Fibroblast of lung (primary cell): ENCODE results near the gene MYO18B. TPM values are rescaled to one million over a fixed set of nuclear protein-coding genes. Genes with fewer than 3 reads are reported as not detected.

Source experiments
- DNase-seq, 2 donors: peaks; one replicate each; pipeline versions ENCODE4 v3.0.0 to v3.0.0-alpha.2; 2010; ENCODE audit warnings: low read depth in 2 of 2
- H2AFZ ChIP-seq: 2 replicates; pipeline ENCODE4 v1.5.1; 2012; ENCODE audit warnings: low read length, control low read depth, inconsistent platforms
- H3K27ac ChIP-seq: 2 replicates; pipeline ENCODE4 v1.5.1; 2011; ENCODE audit warnings: low read length, control low read depth; ENCODE audit not compliant: insufficient read depth
- H3K27me3 ChIP-seq: 2 replicates; pipeline ENCODE4 v1.5.1; 2011; ENCODE audit warnings: mild to moderate bottlenecking, low read length; ENCODE audit not compliant: control insufficient read depth, insufficient read depth
- H3K36me3 ChIP-seq: 2 replicates; pipeline ENCODE4 v1.5.1; 2011; ENCODE audit warnings: low read length; ENCODE audit not compliant: control insufficient read depth, insufficient read depth
- H3K4me1 ChIP-seq: 2 replicates; pipeline ENCODE4 v1.5.1; 2011; ENCODE audit warnings: low read length; ENCODE audit not compliant: control insufficient read depth, insufficient read depth; ENCODE audit errors: extremely low read depth
- H3K4me2 ChIP-seq: 2 replicates; pipeline ENCODE4 v1.5.1; 2011; ENCODE audit warnings: low read length, control low read depth; ENCODE audit not compliant: insufficient read depth; ENCODE audit errors: extremely low read depth
- H3K4me3 ChIP-seq, 4 experiments: fragments of 200-600 bp in 1 of 4; sonication (generic) in 1 of 4; replicated peaks in 1 of 4; 2 replicates each; pipeline ENCODE4 v1.5.1; 2011 to 2016; ENCODE audit warnings: low read length in 4 of 4, low read depth in 3 of 4, mild to moderate bottlenecking in 3 of 4, control low read depth in 2 of 4, inconsistent platforms in 1 of 4, mixed read lengths in 1 of 4; ENCODE audit not compliant: insufficient read depth in 1 of 4; ENCODE audit errors: control extremely low read depth in 1 of 4
- H3K79me2 ChIP-seq: 2 replicates; pipeline ENCODE4 v1.5.1; 2012; ENCODE audit warnings: mild to moderate bottlenecking, low read length, inconsistent platforms; ENCODE audit not compliant: control insufficient read depth, insufficient read depth
- H3K9ac ChIP-seq: 2 replicates; pipeline ENCODE4 v1.5.1; 2011; ENCODE audit warnings: mild to moderate bottlenecking, low read length, control low read depth; ENCODE audit not compliant: insufficient read depth
- H3K9me3 ChIP-seq: 2 replicates; pipeline ENCODE4 v1.5.1; 2012; ENCODE audit warnings: low read depth, low read length; ENCODE audit not compliant: control insufficient read depth, insufficient read depth
- H4K20me1 ChIP-seq: 2 replicates; pipeline ENCODE4 v1.5.1; 2011; ENCODE audit warnings: low read length; ENCODE audit not compliant: control insufficient read depth, insufficient read depth; ENCODE audit errors: extremely low read depth
- EZH2 ChIP-seq: IDR thresholded peaks from 2 replicates; pipeline ENCODE4 v1.5.1; 2012; ENCODE audit warnings: low read length, control low read depth, mild to moderate bottlenecking; ENCODE audit errors: missing control alignments
- polyA plus RNA-seq, 2 donors: library from polyadenylated mRNA; depleted of rRNA in 1 of 2; stranded (reverse) in 1 of 2; unstranded in 1 of 2; fragments of >200 nt; gene quantifications; 2 replicates each; pipeline ENCODE4 v1.2.1, GENCODE V29; 2011 to 2012; ENCODE audit warnings: missing spikeins in 1 of 2
- total RNA-seq: library from RNA; depleted of rRNA; stranded (reverse); fragments of >200 nt; gene quantifications from 2 replicates; pipeline ENCODE4 v1.2.1, GENCODE V29; 2014
- TF ChIP-seq, protein P1 (sequence below), 2 donors: IDR thresholded peaks in 1 of 2; conservative IDR thresholded peaks in 1 of 2; 1 replicate in 1 of 2; 2 replicates in 1 of 2; pipeline ENCODE4 v1.5.1; 2011 to 2012; ENCODE audit warnings: low read length in 2 of 2, control low read depth in 1 of 2, inconsistent platforms in 1 of 2, low read depth in 1 of 2, mild to moderate bottlenecking in 1 of 2

The MYO18B gene
- total and polyA plus RNA-seq, 2 donors (not counting 1 experiment from before 2014, with no cell fraction given), result 0.17 TPM; not detected in 1

DNA sequence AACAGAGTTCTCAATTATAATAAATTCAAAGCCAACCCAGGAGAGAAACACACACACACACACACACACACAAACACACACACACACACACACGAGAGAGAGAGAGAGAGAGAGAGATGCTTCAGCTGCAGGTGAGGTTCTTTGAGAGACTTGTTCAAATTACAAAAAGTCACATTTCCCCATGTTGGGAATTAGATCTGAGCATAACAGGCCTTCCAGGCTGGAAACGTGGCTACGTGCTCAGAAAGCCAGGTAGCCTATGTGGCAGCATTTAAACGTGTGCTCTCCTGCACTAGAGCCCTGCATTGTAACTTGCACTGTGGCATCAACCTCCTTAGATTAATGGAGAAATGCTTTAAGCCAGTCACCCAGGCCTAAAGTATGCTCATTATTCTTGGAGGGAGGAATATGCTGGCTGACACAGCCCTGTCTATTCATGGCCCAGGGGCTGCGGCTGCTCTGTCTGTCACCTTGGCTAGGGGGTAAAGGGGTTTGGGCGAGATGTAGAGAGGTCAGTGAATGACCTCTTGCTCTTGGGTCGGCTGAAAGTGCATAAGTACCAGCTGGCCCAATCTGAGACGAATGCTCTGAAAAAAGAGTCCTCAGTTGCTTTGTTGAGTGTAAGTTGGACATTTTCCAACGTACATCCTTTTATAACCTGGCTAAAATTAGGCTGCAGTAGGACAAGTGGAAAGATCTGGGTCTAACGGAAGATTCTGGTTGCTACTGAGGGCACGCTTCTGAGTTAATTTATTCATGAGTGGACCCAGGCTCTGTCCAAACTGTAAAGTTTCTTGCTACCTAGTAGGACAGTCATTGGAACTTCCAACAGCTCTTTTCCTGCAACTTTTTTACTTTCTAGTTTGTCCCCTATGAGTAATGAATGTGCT, 256.1 kb downstream of the MYO18B start:
- no peak for DNase-seq

DNA sequence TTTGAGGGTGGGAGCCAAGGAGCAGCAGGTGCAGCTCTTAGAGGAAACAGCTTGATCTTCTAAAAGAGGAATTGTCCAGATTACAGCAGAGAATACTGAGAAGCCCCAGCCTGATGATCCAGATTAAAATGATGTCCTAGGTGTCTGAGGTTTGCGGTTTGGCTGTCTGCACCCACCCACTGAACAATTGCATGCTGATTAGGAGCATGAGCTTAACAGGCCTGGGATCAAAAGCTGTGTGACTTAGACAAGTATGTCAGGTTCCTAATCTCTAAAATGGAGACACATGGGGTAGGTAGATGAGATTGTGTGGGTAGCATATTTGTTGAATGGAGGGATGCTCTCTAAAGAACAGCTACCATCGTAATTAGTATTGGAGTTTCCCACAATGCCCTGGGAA, 260.5 kb downstream of the MYO18B start:
- Histone ChIP-seq H3K4me3 (no peak overlapping the region), H3K9ac (no peak overlapping the region), H4K20me1 (no peaks in the 10 kb centered on the region), H3K36me3 (no peaks in the 10 kb centered on the region), H3K27me3 (no peaks in the 10 kb centered on the region), H3K79me2 (no peaks in the 10 kb centered on the region), H3K9me3 (no peaks in the 10 kb centered on the region), H2AFZ (no peak overlapping the region), H3K4me2 (no peak overlapping the region), H3K4me1 (no peaks in the 10 kb centered on the region), H3K27ac (no peak overlapping the region)
- DNase-seq, result no peak
- TF ChIP-seq, protein P1, sequence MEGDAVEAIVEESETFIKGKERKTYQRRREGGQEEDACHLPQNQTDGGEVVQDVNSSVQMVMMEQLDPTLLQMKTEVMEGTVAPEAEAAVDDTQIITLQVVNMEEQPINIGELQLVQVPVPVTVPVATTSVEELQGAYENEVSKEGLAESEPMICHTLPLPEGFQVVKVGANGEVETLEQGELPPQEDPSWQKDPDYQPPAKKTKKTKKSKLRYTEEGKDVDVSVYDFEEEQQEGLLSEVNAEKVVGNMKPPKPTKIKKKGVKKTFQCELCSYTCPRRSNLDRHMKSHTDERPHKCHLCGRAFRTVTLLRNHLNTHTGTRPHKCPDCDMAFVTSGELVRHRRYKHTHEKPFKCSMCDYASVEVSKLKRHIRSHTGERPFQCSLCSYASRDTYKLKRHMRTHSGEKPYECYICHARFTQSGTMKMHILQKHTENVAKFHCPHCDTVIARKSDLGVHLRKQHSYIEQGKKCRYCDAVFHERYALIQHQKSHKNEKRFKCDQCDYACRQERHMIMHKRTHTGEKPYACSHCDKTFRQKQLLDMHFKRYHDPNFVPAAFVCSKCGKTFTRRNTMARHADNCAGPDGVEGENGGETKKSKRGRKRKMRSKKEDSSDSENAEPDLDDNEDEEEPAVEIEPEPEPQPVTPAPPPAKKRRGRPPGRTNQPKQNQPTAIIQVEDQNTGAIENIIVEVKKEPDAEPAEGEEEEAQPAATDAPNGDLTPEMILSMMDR (conservative IDR thresholded peaks at IDR 0.05 in 1 of 2, IDR thresholded peaks at IDR 0.05 in 1 of 2; ENCODE audit: low read depth in 1 of 2, low read length in 2 of 2), result no peak
- TF ChIP-seq EZH2, result no peak

More for the DNA sequence above, 256.1 kb downstream of the MYO18B start:
- Histone ChIP-seq H2AFZ (no peak overlapping the region), H3K27ac (no peak overlapping the region), H3K9me3 (no peaks in the 10 kb centered on the region), H3K36me3 (no peaks in the 10 kb centered on the region), H4K20me1 (no peaks in the 10 kb centered on the region), H3K27me3 (no peaks in the 10 kb centered on the region), H3K79me2 (no peaks in the 10 kb centered on the region), H3K9ac (no peak overlapping the region), H3K4me1 (no peaks in the 10 kb centered on the region), H3K4me3 (no peak overlapping the region), H3K4me2 (no peak overlapping the region)
- no peak for TF ChIP-seq EZH2

DNA sequence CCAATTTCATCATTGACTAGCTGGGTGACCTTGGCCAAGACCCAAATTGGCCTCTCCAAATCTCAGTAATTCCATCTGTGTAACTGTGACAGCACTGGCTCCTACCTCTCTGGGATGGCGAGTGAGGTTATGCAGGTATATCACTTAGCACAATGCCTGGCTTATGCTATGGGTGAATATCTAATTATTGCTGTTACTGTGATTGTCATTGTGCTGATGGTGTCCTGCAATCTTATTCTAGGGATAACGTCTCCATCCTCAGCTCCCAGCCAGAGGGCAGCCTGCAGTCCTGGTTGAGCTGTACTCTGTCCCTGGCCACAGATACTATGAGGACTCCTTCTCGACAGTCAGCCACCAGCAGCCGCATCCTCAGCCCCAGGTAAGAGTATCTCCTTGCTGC, 262.5 kb downstream of the MYO18B start:
- no peaks in the 10 kb centered on the region for H3K36me3 ChIP-seq

More for the DNA sequence above, 262.5 kb downstream of the MYO18B start:
- Histone ChIP-seq H3K27ac (no peak overlapping the region), H3K9me3 (no peaks in the 10 kb centered on the region), H3K4me1 (no peaks in the 10 kb centered on the region), H3K27me3 (no peaks in the 10 kb centered on the region), H4K20me1 (no peaks in the 10 kb centered on the region), H2AFZ (no peak overlapping the region), H3K4me3 (no peak overlapping the region), H3K4me2 (no peak overlapping the region), H3K9ac (no peak overlapping the region), H3K79me2 (no peaks in the 10 kb centered on the region)
- no peak for TF ChIP-seq EZH2
- TF ChIP-seq, protein P1 (conservative IDR thresholded peaks at IDR 0.05 in 1 of 2, IDR thresholded peaks at IDR 0.05 in 1 of 2; ENCODE audit: low read depth in 1 of 2, low read length in 2 of 2), result no peak
- DNase-seq, result no peak
